Activated T-cell treated with anti-CD3 and anti-CD28 coated beads for 1 hour (primary cell): ENCODE measurements around the gene ADSS1.

Source experiments
- DNase-seq: peaks from one replicate; pipeline ENCODE4 v3.0.0-alpha.2; 2020; ENCODE audit warnings: low read depth

ADSS1 gene

DNA sequence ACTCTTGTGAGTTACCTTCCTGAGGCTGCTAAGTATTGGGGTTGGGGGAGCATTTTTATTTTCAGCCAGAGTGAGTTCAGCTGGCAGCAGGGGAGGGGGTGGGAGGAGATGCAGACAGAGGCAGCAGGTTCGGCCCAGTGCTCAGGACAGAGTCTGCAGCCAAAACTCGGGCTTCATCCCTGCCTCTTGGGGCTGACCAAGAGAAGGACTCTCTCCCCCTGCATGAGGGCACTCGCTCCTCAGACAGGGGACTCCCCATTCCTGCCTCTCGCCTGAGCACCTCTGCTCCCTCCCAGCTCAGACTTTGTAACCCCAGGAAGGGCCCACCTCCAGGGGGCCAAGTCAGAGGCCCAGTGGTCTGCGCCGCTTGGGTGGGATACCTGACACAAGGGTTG lies 72.7 kb downstream of the ADSS1 start:
- DNase-seq, result no peak
